CD4-positive, alpha-beta memory T cell (primary cell): ENCODE results near the gene SLC16A13. TPM values are rescaled to one million over a fixed set of nuclear protein-coding genes. Genes with fewer than 3 reads are reported as not detected.

Source experiments
- CTCF ChIA-PET: fragments of 350-600 bp; sonication (Branson Sonifier 250); formaldehyde crosslinking; loops from one replicate; lab custom pipeline; 2021; ENCODE audit warnings: inconsistent platforms; ENCODE audit not compliant: partially characterized antibody; lab: Charles Lee
- POLR2A ChIA-PET: fragments of 350-600 bp; sonication (Branson Sonifier 250); formaldehyde crosslinking; loops from one replicate; lab custom pipeline; 2021; ENCODE audit not compliant: partially characterized antibody; lab: Charles Lee
- DNase-seq, 5 donors: peaks; one replicate each; pipeline versions ENCODE4 v3.0.0 to v3.0.0-alpha.2; 2020 to 2022; ENCODE audit warnings: mixed read lengths in 1 of 5
- H3K27ac ChIP-seq: one replicate; pipeline ENCODE4 v1.7.0; 2013; ENCODE audit warnings: low read depth, low read length
- H3K27me3 ChIP-seq: 2 replicates; pipeline ENCODE4 v1.7.0; 2013; ENCODE audit warnings: mild to moderate bottlenecking, low read length, moderate library complexity; ENCODE audit not compliant: insufficient read depth
- H3K36me3 ChIP-seq: 2 replicates; pipeline ENCODE4 v1.7.0; 2013; ENCODE audit warnings: mild to moderate bottlenecking, low read length, moderate library complexity; ENCODE audit not compliant: insufficient read depth
- H3K4me1 ChIP-seq: 2 replicates; pipeline ENCODE4 v1.7.0; 2013; ENCODE audit warnings: mild to moderate bottlenecking, low read length, moderate library complexity; ENCODE audit not compliant: insufficient read depth
- H3K4me3 ChIP-seq, 2 donors: one replicate each; pipeline ENCODE4 v1.7.0; 2013; ENCODE audit warnings: low read length in 2 of 2, mild to moderate bottlenecking in 1 of 2
- H3K9me3 ChIP-seq, 2 donors: one replicate each; pipeline ENCODE4 v1.7.0; 2013; ENCODE audit warnings: low read length in 2 of 2, control low read depth in 1 of 2; ENCODE audit not compliant: control insufficient read depth in 1 of 2
- H3K27ac Mint-ChIP-seq, 7 donors: one replicate each; pipeline ENCODE4 v1.8.0; 2020 to 2021; ENCODE audit warnings: mixed read lengths in 7 of 7, mild to moderate bottlenecking in 6 of 7, inconsistent platforms in 3 of 7, moderate library complexity in 3 of 7
- H3K27me3 Mint-ChIP-seq, 2 donors: one replicate each; pipeline ENCODE4 v1.8.0; 2020 to 2021; ENCODE audit warnings: mixed read lengths in 2 of 2
- H3K36me3 Mint-ChIP-seq, 2 donors: one replicate each; pipeline ENCODE4 v1.8.0; 2020 to 2021; ENCODE audit warnings: mixed read lengths in 2 of 2, inconsistent platforms in 1 of 2, mild to moderate bottlenecking in 1 of 2
- H3K4me1 Mint-ChIP-seq, 4 donors: one replicate each; pipeline ENCODE4 v1.8.0; 2020 to 2021; ENCODE audit warnings: mixed read lengths in 4 of 4, mild to moderate bottlenecking in 1 of 4
- H3K4me3 Mint-ChIP-seq, 8 donors: one replicate each; pipeline ENCODE4 v1.8.0; 2020 to 2021; ENCODE audit warnings: mixed read lengths in 8 of 8, mild to moderate bottlenecking in 7 of 8, moderate library complexity in 6 of 8, inconsistent platforms in 3 of 8
- H3K9me3 Mint-ChIP-seq, 8 donors: one replicate each; pipeline ENCODE4 v1.8.0; 2020 to 2021; ENCODE audit warnings: mixed read lengths in 8 of 8, mild to moderate bottlenecking in 5 of 8, inconsistent platforms in 3 of 8, moderate library complexity in 1 of 8
- intact Hi-C: fragments of 100-400 bp; cut with micrococcal nuclease; formaldehyde crosslinking; loops from one replicate; pipeline ENCODE4 v1.15.1; 2023
- polyA plus RNA-seq, 2 donors: library from polyadenylated mRNA; unstranded; fragments of 300-500 nt; fragmentation: Illumina TruSeq; gene quantifications; one replicate each; pipeline ENCODE4 v1.2.3, GENCODE V29; 2021
- total RNA-seq, 2 experiments: library from RNA; stranded (reverse); gene quantifications; one replicate each; pipeline ENCODE4 v1.2.3, GENCODE V29; 2021

SLC16A13 gene
- total and polyA plus RNA-seq, 4 experiments from 2014 or later = 0.93 to 13.7 (median 7.4) TPM

GRCh38 chr17:7026471-7027115 lies 9.2 kb upstream of the SLC16A13 start:
- Mint-ChIP-seq H3K36me3 (no peaks in the 10 kb centered on the region), H3K4me3 (no peak overlapping the region), H3K9me3 (no peaks in the 10 kb centered on the region), H3K27ac (peak overlapping the region in 4 of 7 donors; percentile 4 to 66 (median 30)), H3K4me1 (peaks cover 27 to 60% (median 41%) of the 10 kb centered on the region in 4 donors), H3K27me3 (peaks cover 0 to 3% of the 10 kb centered on the region in 2 donors)
- no peak for DNase-seq
- Histone ChIP-seq H3K27me3 (no peaks in the 10 kb centered on the region), H3K4me1 (peaks cover 50% of the 10 kb centered on the region), H3K36me3 (no peaks in the 10 kb centered on the region), H3K9me3 (no peaks in the 10 kb centered on the region), H3K27ac (no peak overlapping the region), H3K4me3 (no peak overlapping the region)
- CTCF ChIA-PET = interaction anchor here (0.5 kb wide), 1 partner anchor 677 kb away, joined by 5 read pairs; no protein-coding TSS in a partner anchor
- POLR2A ChIA-PET = no interaction called here
- intact Hi-C loops = no loop called here

- H3K36me3 Mint-ChIP-seq = no peaks in the 10 kb centered on the region
- ChIA-PET POLR2A (interaction anchor here (1.1 kb wide), 1 partner anchor 12 kb away, joined by 3 read pairs; a partner anchor contains a TSS), CTCF (interaction anchor here (0.5 to 1.3 kb wide), 3 partner anchors 11 to 676 kb away, joined by 3 to 5 read pairs (median 5); no protein-coding TSS in a partner anchor)
- intact Hi-C loops = no loop called here
- peaks cover 0 to 3% of the 10 kb centered on the region in 2 donors for H3K27me3 Mint-ChIP-seq
- no peak overlapping the region for H3K4me3 ChIP-seq
- peaks cover 28 to 63% (median 40%) of the 10 kb centered on the region in 4 donors for H3K4me1 Mint-ChIP-seq
- H3K4me3 Mint-ChIP-seq = no peak overlapping the region
- no peaks in the 10 kb centered on the region for H3K27me3 ChIP-seq
- no peaks in the 10 kb centered on the region for H3K9me3 Mint-ChIP-seq
- H3K27ac ChIP-seq = no peak overlapping the region
- H3K36me3 ChIP-seq = no peaks in the 10 kb centered on the region
- H3K9me3 ChIP-seq = no peaks in the 10 kb centered on the region
- no peak for DNase-seq
- H3K4me1 ChIP-seq = peaks cover 50% of the 10 kb centered on the region
- peak overlapping the region in 1 of 7 donors; percentile 79 for H3K27ac Mint-ChIP-seq
Observed at GRCh38 chr17:7027335-7027734, 8.5 kb upstream of the SLC16A13 start.

GRCh38 chr17:7029096-7029495 lies 6.7 kb upstream of the SLC16A13 start:
- POLR2A ChIA-PET = interaction anchor here (1.0 to 1.4 kb wide), 3 partner anchors 13 to 19 kb away, joined by 3 to 4 read pairs (median 3); no protein-coding TSS in a partner anchor
- CTCF ChIA-PET = interaction anchor here (1.4 kb wide), 1 partner anchor 115 kb away, joined by 3 read pairs; no protein-coding TSS in a partner anchor
- peaks cover 47% of the 10 kb centered on the region for H3K4me1 ChIP-seq
- H3K36me3 ChIP-seq = no peaks in the 10 kb centered on the region
- no peaks in the 10 kb centered on the region for H3K27me3 ChIP-seq
- intact Hi-C loops = no loop called here
- Mint-ChIP-seq H3K4me3 (peak overlapping the region in 7 of 8 donors; percentile 42 to 87 (median 81)), H3K4me1 (peaks cover 28 to 63% (median 38%) of the 10 kb centered on the region in 4 donors), H3K27ac (peak overlapping the region; percentile 47 to 96 (median 83)), H3K36me3 (no peaks in the 10 kb centered on the region), H3K27me3 (no peaks in the 10 kb centered on the region), H3K9me3 (no peaks in the 10 kb centered on the region)
- no peak for DNase-seq
- no peaks in the 10 kb centered on the region for H3K9me3 ChIP-seq
- peak overlapping the region in 1 of 2 donors; percentile 38 for H3K4me3 ChIP-seq
- H3K27ac ChIP-seq = peak overlapping the region; percentile 44

- ChIA-PET CTCF (interaction anchor here (1.4 kb wide), 1 partner anchor 116 kb away, joined by 3 read pairs; no protein-coding TSS in a partner anchor), POLR2A (interaction anchor here (1.0 to 1.7 kb wide), 4 partner anchors 8 to 20 kb away, joined by 3 to 4 read pairs (median 4); no protein-coding TSS in a partner anchor)
- Mint-ChIP-seq H3K9me3 (no peaks in the 10 kb centered on the region), H3K36me3 (no peaks in the 10 kb centered on the region), H3K4me1 (peaks cover 30 to 62% (median 41%) of the 10 kb centered on the region in 4 donors), H3K27me3 (no peaks in the 10 kb centered on the region), H3K27ac (peak overlapping the region; percentile 77 to 96 (median 92)), H3K4me3 (peak overlapping the region; percentile 64 to 87 (median 80))
- no peaks in the 10 kb centered on the region for H3K36me3 ChIP-seq
- H3K4me1 ChIP-seq = peaks cover 51% of the 10 kb centered on the region
- no peaks in the 10 kb centered on the region for H3K9me3 ChIP-seq
- peak; percentile 35 to 71 (median 41) for DNase-seq
- no peaks in the 10 kb centered on the region for H3K27me3 ChIP-seq
- peak overlapping the region; percentile 44 for H3K27ac ChIP-seq
- H3K4me3 ChIP-seq = peak overlapping the region in 1 of 2 donors; percentile 38
- intact Hi-C loops = no loop called here
Observed at GRCh38 chr17:7029659-7030058, 6.2 kb upstream of the SLC16A13 start.

- peaks cover 30 to 88% (median 56%) of the 10 kb centered on the region in 4 donors for H3K4me1 Mint-ChIP-seq
- no peaks in the 10 kb centered on the region for H3K9me3 Mint-ChIP-seq
- Histone ChIP-seq H3K27ac (peak overlapping the region; percentile 87), H3K27me3 (no peaks in the 10 kb centered on the region), H3K9me3 (no peaks in the 10 kb centered on the region), H3K36me3 (no peaks in the 10 kb centered on the region), H3K4me1 (peaks cover 72% of the 10 kb centered on the region), H3K4me3 (peak overlapping the region; percentile 32 to 81)
- intact Hi-C loops = loop anchor here (1.0 to 2.0 kb wide), 2 partner anchors 12 to 18 kb away; partner anchors contain the start of gene BCL6B
- ChIA-PET POLR2A (interaction anchor here (0.5 to 3.3 kb wide), 22 partner anchors 10 to 1400 kb away, joined by 3 to 95 read pairs (median 6); partner anchors contain the start of genes ACADVL, ACAP1, CLDN7 and DLG4), CTCF (interaction anchor here (0.7 to 1.7 kb wide), 6 partner anchors 10 to 121 kb away, joined by 3 to 20 read pairs (median 4); partner anchors contain the start of gene BCL6B)
- H3K36me3 Mint-ChIP-seq = peaks cover 0 to 4% of the 10 kb centered on the region in 2 donors
- H3K27me3 Mint-ChIP-seq = no peaks in the 10 kb centered on the region
- H3K27ac Mint-ChIP-seq = peak overlapping the region; percentile 97 to 99 (median 98)
- DNase-seq = peak; percentile 56 to 67 (median 65)
- peak overlapping the region; percentile 90 to 96 (median 94) for H3K4me3 Mint-ChIP-seq
Observed at GRCh38 chr17:7034955-7035590, 742 bp upstream of the SLC16A13 start.

GRCh38 chr17:7038025-7038862 lies 2.4 kb downstream of the SLC16A13 start:
- Mint-ChIP-seq H3K9me3 (no peaks in the 10 kb centered on the region), H3K27ac (peak overlapping the region; percentile 4 to 82 (median 55)), H3K27me3 (peaks cover 0 to 2% of the 10 kb centered on the region in 2 donors), H3K36me3 (peaks cover 0 to 4% of the 10 kb centered on the region in 2 donors), H3K4me1 (peaks cover 18 to 75% (median 52%) of the 10 kb centered on the region in 4 donors), H3K4me3 (peak overlapping the region in 6 of 8 donors; percentile 17 to 69 (median 32))
- H3K9me3 ChIP-seq = no peaks in the 10 kb centered on the region
- no peak overlapping the region for H3K4me3 ChIP-seq
- CTCF ChIA-PET = interaction anchor here (0.9 to 1.8 kb wide), 3 partner anchors 8 to 22 kb away, joined by 3 to 10 read pairs (median 6); no protein-coding TSS in a partner anchor
- no peaks in the 10 kb centered on the region for H3K36me3 ChIP-seq
- no peak for DNase-seq
- intact Hi-C loops = no loop called here
- no peak overlapping the region for H3K27ac ChIP-seq
- H3K4me1 ChIP-seq = peaks cover 63% of the 10 kb centered on the region
- H3K27me3 ChIP-seq = no peaks in the 10 kb centered on the region
- POLR2A ChIA-PET = interaction anchor here (0.8 to 3.3 kb wide), 3 partner anchors 8 to 22 kb away, joined by 4 to 95 read pairs (median 4); partner anchors contain the start of gene SLC16A11
